Uterus (tissue), 4 donors: ENCODE measurements around the gene LMX1A. TPM values are rescaled to one million over a fixed set of nuclear protein-coding genes. Genes with fewer than 3 reads are reported as not detected.

Source experiments
- DNase-seq, 2 donors: peaks; one replicate each; pipeline ENCODE4 v3.0.0-alpha.2; 2019 to 2020
- H3K27ac ChIP-seq, 2 donors: fragments of 200-600 bp; sonication (generic); 1 replicate in 1 of 2; 2 replicates in 1 of 2; pipeline ENCODE4 v1.5.1; 2016 to 2018
- H3K27me3 ChIP-seq, 2 donors: fragments of 200-600 bp; sonication (generic); one replicate each; pipeline ENCODE4 v1.5.1; 2018 to 2019; ENCODE audit warnings: control low read depth in 1 of 2
- H3K36me3 ChIP-seq, 2 donors: fragments of 200-600 bp; sonication (generic); one replicate each; pipeline ENCODE4 v1.5.1; 2019; ENCODE audit warnings: control low read depth in 1 of 2
- H3K4me1 ChIP-seq, 2 donors: fragments of 200-600 bp; sonication (generic); one replicate each; pipeline ENCODE4 v1.5.1; 2018 to 2019; ENCODE audit warnings: control low read depth in 1 of 2
- H3K4me3 ChIP-seq, 2 donors: fragments of 200-600 bp; sonication (generic); 1 replicate in 1 of 2; 2 replicates in 1 of 2; pipeline ENCODE4 v1.5.1; 2018 to 2019; ENCODE audit warnings: mild to moderate bottlenecking in 1 of 2
- H3K9me3 ChIP-seq, 2 donors: fragments of 200-600 bp; sonication (generic); one replicate each; pipeline ENCODE4 v1.5.1; 2019; ENCODE audit warnings: control low read depth in 1 of 2
- CTCF ChIP-seq, 4 experiments: fragments of 200-600 bp in 2 of 4; fragments of 450-650 bp in 2 of 4; sonication (generic) in 2 of 4; IDR thresholded peaks; one replicate each; pipeline ENCODE4 v1.5.1; 2016 to 2019; ENCODE audit warnings: antibody characterized with exemption in 4 of 4, mild to moderate bottlenecking in 2 of 4, moderate library complexity in 1 of 4
- POLR2A ChIP-seq, 2 donors: fragments of 450-650 bp; IDR thresholded peaks; one replicate each; pipeline ENCODE4 v1.6.1; 2016; ENCODE audit warnings: antibody characterized with exemption in 2 of 2, mild to moderate bottlenecking in 1 of 2, moderate library complexity in 1 of 2
- intact Hi-C: fragments of 100-400 bp; cut with DNase I; formaldehyde crosslinking; loops from one replicate; pipeline ENCODE4 v1.15.1; 2023; ENCODE audit warnings: low total_unique reads
- total RNA-seq, 4 donors: library from RNA; depleted of rRNA in 3 of 4; stranded (reverse); fragments of >200 nt in 3 of 4; gene quantifications; one replicate each; pipeline versions ENCODE4 v1.1.0 to v1.2.4, GENCODE V29; 2014 to 2023
- donor health status: DM: yes; HTN: yes; CAD: no.

The LMX1A gene
- total RNA-seq, 4 donors from 2014 or later: 0.41 TPM; not detected in 3

DNA sequence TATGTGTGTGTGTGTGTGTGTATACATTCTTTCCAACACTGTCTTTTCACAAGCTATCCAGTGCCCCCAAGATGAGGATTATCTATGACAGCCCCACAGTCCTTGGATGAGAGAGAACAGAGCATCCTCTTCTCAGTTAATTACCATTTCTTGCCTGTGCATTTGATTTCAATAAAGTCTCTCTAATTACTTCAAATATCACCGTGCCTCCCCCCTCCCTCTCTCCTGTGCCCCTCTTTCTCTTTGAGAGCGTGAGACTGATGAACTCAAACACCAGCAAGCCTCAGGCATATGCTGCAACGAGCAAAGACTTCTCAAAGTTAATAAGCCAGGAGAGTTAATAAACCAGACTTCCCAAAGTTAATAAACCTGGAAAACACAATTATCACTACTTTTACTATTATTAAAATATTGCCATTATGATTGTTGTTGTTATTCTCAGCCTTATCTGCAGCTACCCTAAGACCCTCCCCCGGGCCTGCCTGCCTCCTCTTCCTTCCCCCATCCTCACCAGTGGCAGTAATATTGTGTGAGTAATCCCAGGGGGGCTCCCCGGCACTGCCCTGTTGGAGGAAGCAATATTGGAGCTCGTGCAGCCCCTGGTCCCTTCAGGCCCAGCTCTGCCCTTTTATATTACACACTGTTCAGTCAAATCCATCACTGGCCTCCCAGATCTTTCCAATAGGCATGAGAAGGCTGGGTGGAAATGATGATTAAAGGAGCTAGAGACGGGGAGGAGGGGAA is 30.9 kb downstream of the LMX1A start:
- Histone ChIP-seq H3K36me3 (no peaks in the 10 kb centered on the region), H3K27me3 (no peaks in the 10 kb centered on the region), H3K27ac (no peak overlapping the region), H3K4me3 (no peak overlapping the region), H3K4me1 (no peaks in the 10 kb centered on the region), H3K9me3 (no peaks in the 10 kb centered on the region)
- intact Hi-C loops: no loop called here
- no peak for DNase-seq
- TF ChIP-seq CTCF (IDR thresholded peaks at IDR 0.05) (no peak), POLR2A (IDR thresholded peaks at IDR 0.05) (no peak)

GRCh38 chr1:165324050-165324449 is 32.5 kb downstream of the LMX1A start:
- Histone ChIP-seq H3K4me3 (no peak overlapping the region), H3K27me3 (no peaks in the 10 kb centered on the region), H3K9me3 (no peaks in the 10 kb centered on the region), H3K36me3 (no peaks in the 10 kb centered on the region), H3K4me1 (no peaks in the 10 kb centered on the region), H3K27ac (no peak overlapping the region)
- TF ChIP-seq CTCF (IDR thresholded peaks at IDR 0.05): no peak
- no peak for TF ChIP-seq POLR2A (IDR thresholded peaks at IDR 0.05)
- DNase-seq: no peak
- intact Hi-C loops: no loop called here

- no peaks in the 10 kb centered on the region for H3K36me3 ChIP-seq
- H3K9me3 ChIP-seq: no peaks in the 10 kb centered on the region
- no peaks in the 10 kb centered on the region for H3K4me1 ChIP-seq
- no peak for DNase-seq
- TF ChIP-seq CTCF (IDR thresholded peaks at IDR 0.05) (no peak), POLR2A (IDR thresholded peaks at IDR 0.05) (no peak)
- no peaks in the 10 kb centered on the region for H3K27me3 ChIP-seq
- no peak overlapping the region for H3K4me3 ChIP-seq
- intact Hi-C loops: no loop called here
- no peak overlapping the region for H3K27ac ChIP-seq
Measured at GRCh38 chr1:165317612-165318011, 38.9 kb downstream of the LMX1A start.

DNA sequence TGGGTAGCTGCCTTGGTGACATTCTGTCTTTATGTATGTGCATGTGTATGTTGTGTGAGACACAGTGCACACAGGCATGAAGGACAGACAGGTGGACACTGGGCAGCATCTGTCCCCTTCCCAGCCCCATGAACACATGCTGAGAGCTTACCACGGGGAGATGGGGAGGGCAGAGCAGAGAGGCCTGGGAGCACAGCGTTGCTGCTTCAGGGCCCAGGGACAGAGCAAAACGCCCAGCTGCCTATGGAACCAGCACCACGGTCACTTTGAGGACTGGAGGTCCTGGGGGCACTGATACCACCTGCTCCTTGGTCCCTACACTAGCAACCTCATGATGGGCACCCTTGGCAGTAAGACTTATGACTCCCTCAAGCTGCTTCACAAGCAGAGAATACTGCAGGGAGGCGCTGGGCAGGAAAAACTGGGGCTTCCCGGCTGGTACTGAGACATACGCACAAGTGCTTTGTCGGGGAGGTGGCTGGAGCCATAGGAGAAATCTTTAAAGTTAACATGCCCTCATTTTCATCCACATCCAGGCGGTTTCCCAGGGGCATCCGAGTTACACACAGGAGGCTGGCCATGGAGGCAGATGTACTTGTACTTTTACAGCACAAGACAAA is 40.3 kb downstream of the LMX1A start:
- Histone ChIP-seq H3K9me3 (no peaks in the 10 kb centered on the region), H3K4me3 (no peak overlapping the region), H3K36me3 (no peaks in the 10 kb centered on the region), H3K27ac (no peak overlapping the region), H3K4me1 (no peaks in the 10 kb centered on the region), H3K27me3 (no peaks in the 10 kb centered on the region)
- no peak for DNase-seq
- intact Hi-C loops: no loop called here
- TF ChIP-seq POLR2A (IDR thresholded peaks at IDR 0.05) (no peak), CTCF (IDR thresholded peaks at IDR 0.05) (no peak)

DNA sequence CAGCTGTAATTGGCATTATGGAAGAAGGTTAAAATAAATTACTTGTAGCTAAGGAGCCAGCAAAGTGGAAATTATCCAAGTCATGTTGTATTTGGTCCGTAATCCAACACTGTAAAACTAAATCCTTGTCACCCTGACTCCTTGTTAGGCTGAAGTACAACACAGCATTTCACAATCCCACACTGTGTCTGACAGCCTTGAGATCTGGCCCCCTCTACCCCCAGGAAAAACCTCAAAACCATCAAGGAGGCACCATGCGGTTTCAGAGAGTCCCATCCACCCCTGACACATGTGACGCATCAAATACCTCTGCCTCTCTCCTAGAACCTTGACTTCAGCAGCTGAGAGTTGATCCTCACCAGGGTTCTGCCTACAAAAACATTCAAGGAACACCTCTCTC is 41.0 kb downstream of the LMX1A start:
- Histone ChIP-seq H3K27ac (no peak overlapping the region), H3K27me3 (no peaks in the 10 kb centered on the region), H3K9me3 (no peaks in the 10 kb centered on the region), H3K4me1 (no peaks in the 10 kb centered on the region), H3K4me3 (no peak overlapping the region), H3K36me3 (no peaks in the 10 kb centered on the region)
- TF ChIP-seq CTCF (IDR thresholded peaks at IDR 0.05): no peak
- no peak for TF ChIP-seq POLR2A (IDR thresholded peaks at IDR 0.05)
- DNase-seq: no peak
- intact Hi-C loops: no loop called here
